HG03025 (cell line): ENCODE results near the gene AKAP6.
"Not testable (repeated sequence)": the region's sequence is repeated elsewhere in the genome, so short reads cannot be mapped to it uniquely, and the experiment has no call there.

Source experiments
- ATAC-seq: cut with Tn5 transposase; IDR thresholded peaks from one replicate; pipeline ENCODE4 v1.9.1; 2021; ENCODE audit warnings: mild to moderate bottlenecking, moderate library complexity; ENCODE audit not compliant: unreplicated experiment, low FRiP score

Gene AKAP6

GRCh38 chr14:32784405-32784804 lies 455.3 kb downstream of the AKAP6 start:
- ATAC-seq = no peak

- no peak for ATAC-seq
Measured at GRCh38 chr14:32785585-32785984, 456.5 kb downstream of the AKAP6 start.

GRCh38 chr14:32786886-32787285 lies 457.8 kb downstream of the AKAP6 start:
- ATAC-seq = no peak

- not testable (repeated sequence) for ATAC-seq
Measured at GRCh38 chr14:32793033-32793432, 463.9 kb downstream of the AKAP6 start.

GRCh38 chr14:32800320-32800719 lies 471.2 kb downstream of the AKAP6 start:
- ATAC-seq = no peak

- no peak for ATAC-seq
Measured at GRCh38 chr14:32802295-32802694, 473.2 kb downstream of the AKAP6 start.

GRCh38 chr14:32805979-32806378 lies 476.9 kb downstream of the AKAP6 start:
- no peak for ATAC-seq

- ATAC-seq = no peak
Measured at GRCh38 chr14:32808644-32809043, 479.5 kb downstream of the AKAP6 start.

GRCh38 chr14:32809255-32809654 lies 480.2 kb downstream of the AKAP6 start:
- ATAC-seq = no peak

- ATAC-seq = no peak
Measured at GRCh38 chr14:32813401-32813800, 484.3 kb downstream of the AKAP6 start.

GRCh38 chr14:32814721-32815120 lies 485.6 kb downstream of the AKAP6 start:
- no peak for ATAC-seq

- ATAC-seq = no peak
Measured at GRCh38 chr14:32816588-32816987, 487.5 kb downstream of the AKAP6 start.

GRCh38 chr14:32817780-32818179 lies 488.7 kb downstream of the AKAP6 start:
- no peak for ATAC-seq

- ATAC-seq = no peak
Measured at GRCh38 chr14:32818581-32818980, 489.5 kb downstream of the AKAP6 start.

- no peak for ATAC-seq
Measured at GRCh38 chr14:32820181-32820580, 491.1 kb downstream of the AKAP6 start.

GRCh38 chr14:32820682-32821081 lies 491.6 kb downstream of the AKAP6 start:
- no peak for ATAC-seq

GRCh38 chr14:32821964-32822653 lies 493.0 kb downstream of the AKAP6 start:
- no peak for ATAC-seq

- ATAC-seq = no peak
Measured at GRCh38 chr14:32823706-32824105, 494.6 kb downstream of the AKAP6 start.

GRCh38 chr14:32824195-32824594 lies 495.1 kb downstream of the AKAP6 start:
- ATAC-seq = no peak

GRCh38 chr14:32825058-32825457 lies 496.0 kb downstream of the AKAP6 start:
- no peak for ATAC-seq

- no peak for ATAC-seq
Measured at GRCh38 chr14:32826404-32827082, 497.4 kb downstream of the AKAP6 start.

- ATAC-seq = no peak
Measured at GRCh38 chr14:32827514-32827913, 498.4 kb downstream of the AKAP6 start.
